Endothelial cell of coronary artery (primary cell): ENCODE data around the gene SRPX. TPM values are rescaled to one million over a fixed set of nuclear protein-coding genes. Genes with fewer than 3 reads are reported as not detected.

Experiments used
- total RNA-seq: library from RNA; depleted of rRNA; stranded (reverse); fragments of >200 nt; gene quantifications from 2 replicates; pipeline ENCODE4 v1.2.3, GENCODE V29; 2014

The SRPX gene
- 151 and 204 TPM in 2 replicates for total RNA-seq

GRCh38 chrX:38220415-38221390 lies at the start of gene SRPX:
SRPX (minus strand) TSS chrX:38220871; CDS start chrX:38220792, 79 bp downstream.

Other genes with a start within 250 kb of the SRPX start
- gene SYTL5, start 214.3 kb downstream of the SRPX start, total RNA-seq = 0.09 TPM in 1 of 2 replicates, not detected in the other
- 21.5 and 25.2 TPM in 2 replicates for gene RPGR, start 106.6 kb upstream of the SRPX start, total RNA-seq
- not detected in 2 replicates for gene OTC, start 131.7 kb upstream of the SRPX start, total RNA-seq